ENCODE data around the gene RCSD1. TPM values are rescaled to one million over a fixed set of nuclear protein-coding genes. Genes with fewer than 3 reads are reported as not detected.

RCSD1 gene
- total and polyA plus RNA-seq, 2 donors from 2014 or later: 3.9 to 18.3 TPM

DNA sequence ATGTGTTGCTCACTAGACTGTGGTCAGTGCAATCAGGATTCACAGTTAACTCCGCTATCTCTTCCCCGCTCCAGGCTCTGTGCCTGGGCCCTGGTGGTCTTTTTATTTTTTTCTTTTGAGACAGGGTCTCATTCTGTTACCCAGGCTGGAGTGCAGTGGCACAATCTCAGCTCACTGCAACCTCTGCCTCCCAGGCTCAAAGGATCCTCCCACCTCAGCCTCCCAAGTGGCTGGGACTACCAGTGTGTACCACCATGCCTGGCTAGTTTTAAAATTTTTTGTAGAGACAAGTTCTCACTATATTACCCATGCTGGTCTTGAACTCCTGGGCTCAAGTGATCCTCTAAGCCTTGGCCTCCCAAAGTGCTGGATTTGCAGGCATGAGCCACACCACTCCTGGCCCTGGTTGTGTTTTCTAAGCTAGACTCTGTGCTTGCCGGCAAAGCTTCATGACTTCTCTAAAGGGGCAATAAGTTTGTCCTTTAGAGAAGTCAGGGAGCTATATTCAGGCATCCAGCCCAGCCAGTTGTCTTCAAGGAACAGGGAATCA lies 1.4 kb downstream of the RCSD1 start:
- no peaks in the 10 kb centered on the region for H3K36me3 ChIP-seq (ENCODE audit: control insufficient read depth in 2 of 3, insufficient read depth in 3 of 3, low read length in 3 of 3)
- H3K4me3 ChIP-seq (ENCODE audit: low read length in 3 of 3): peak overlapping the region in 2 of 3 donors; percentile 63 to 64
- H3K9ac ChIP-seq (ENCODE audit: low read length in 3 of 3): no peak overlapping the region
- H3K4me1 ChIP-seq (ENCODE audit: control insufficient read depth in 2 of 3, insufficient read depth in 2 of 3, low read depth in 1 of 3, low read length in 3 of 3): peaks cover 0 to 13% (median 0%) of the 10 kb centered on the region in 3 donors
- FAIRE-seq (no peak), DNase-seq (no peak)
- H3K27ac ChIP-seq (ENCODE audit: low read depth in 2 of 2, low read length in 2 of 2): peak overlapping the region in 1 of 2 donors; percentile 19
- intact Hi-C loops (cut with DNase I): no loop called here
- TF ChIP-seq, protein P1, sequence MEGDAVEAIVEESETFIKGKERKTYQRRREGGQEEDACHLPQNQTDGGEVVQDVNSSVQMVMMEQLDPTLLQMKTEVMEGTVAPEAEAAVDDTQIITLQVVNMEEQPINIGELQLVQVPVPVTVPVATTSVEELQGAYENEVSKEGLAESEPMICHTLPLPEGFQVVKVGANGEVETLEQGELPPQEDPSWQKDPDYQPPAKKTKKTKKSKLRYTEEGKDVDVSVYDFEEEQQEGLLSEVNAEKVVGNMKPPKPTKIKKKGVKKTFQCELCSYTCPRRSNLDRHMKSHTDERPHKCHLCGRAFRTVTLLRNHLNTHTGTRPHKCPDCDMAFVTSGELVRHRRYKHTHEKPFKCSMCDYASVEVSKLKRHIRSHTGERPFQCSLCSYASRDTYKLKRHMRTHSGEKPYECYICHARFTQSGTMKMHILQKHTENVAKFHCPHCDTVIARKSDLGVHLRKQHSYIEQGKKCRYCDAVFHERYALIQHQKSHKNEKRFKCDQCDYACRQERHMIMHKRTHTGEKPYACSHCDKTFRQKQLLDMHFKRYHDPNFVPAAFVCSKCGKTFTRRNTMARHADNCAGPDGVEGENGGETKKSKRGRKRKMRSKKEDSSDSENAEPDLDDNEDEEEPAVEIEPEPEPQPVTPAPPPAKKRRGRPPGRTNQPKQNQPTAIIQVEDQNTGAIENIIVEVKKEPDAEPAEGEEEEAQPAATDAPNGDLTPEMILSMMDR (IDR thresholded peaks at IDR 0.05; ENCODE audit: borderline replicate concordance, extremely low read depth, insufficient read depth): no peak
- H3K27me3 ChIP-seq (ENCODE audit: control insufficient read depth, insufficient read depth, low read length): no peaks in the 10 kb centered on the region
- no peaks in the 10 kb centered on the region for H3K9me3 ChIP-seq (ENCODE audit: control insufficient read depth in 2 of 3, insufficient read depth in 1 of 3, low read length in 3 of 3)

DNA sequence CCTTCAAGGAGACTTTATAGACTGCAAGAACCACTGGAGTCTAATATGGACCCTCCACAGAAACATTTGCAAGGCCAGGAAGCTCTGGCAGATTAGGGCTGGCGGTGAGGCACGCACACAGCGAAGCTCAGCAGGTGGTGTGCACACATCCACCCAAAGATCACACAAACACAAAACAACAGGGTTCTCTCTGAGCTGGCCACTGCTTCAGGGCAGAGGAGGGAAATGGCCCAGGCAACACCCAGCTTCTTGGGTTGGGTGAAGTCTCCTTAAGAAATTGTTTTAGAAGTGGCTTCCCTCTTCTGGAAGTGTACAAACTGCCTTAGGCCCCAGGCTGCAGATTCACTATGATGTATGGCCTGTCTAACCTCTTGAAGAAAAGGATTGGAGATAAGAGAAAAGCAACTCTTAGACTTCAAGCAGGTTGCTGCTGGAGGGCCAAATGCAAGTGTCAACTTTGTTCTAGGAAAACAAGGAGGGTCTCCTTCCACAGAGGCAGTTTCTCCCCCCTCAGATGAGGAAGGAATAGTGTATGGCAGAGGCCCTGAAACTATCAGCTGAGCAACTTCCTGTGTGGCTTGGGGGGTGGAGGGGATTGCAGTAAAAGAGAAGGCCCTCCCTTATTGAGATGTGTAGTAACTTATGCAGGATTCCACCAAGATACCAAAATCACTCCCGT lies 2.0 kb downstream of the RCSD1 start:
- TF ChIP-seq, protein P1 (IDR thresholded peaks at IDR 0.05; ENCODE audit: borderline replicate concordance, extremely low read depth, insufficient read depth): no peak
- Histone ChIP-seq H3K4me1 (ENCODE audit: control insufficient read depth in 2 of 3, insufficient read depth in 2 of 3, low read depth in 1 of 3, low read length in 3 of 3) (peaks cover 0 to 15% (median 0%) of the 10 kb centered on the region in 3 donors), H3K27me3 (ENCODE audit: control insufficient read depth, insufficient read depth, low read length) (no peaks in the 10 kb centered on the region), H3K9me3 (ENCODE audit: control insufficient read depth in 2 of 3, insufficient read depth in 1 of 3, low read length in 3 of 3) (no peaks in the 10 kb centered on the region), H3K27ac (ENCODE audit: low read depth in 2 of 2, low read length in 2 of 2) (peak overlapping the region in 1 of 2 donors; percentile 19), H3K9ac (ENCODE audit: low read length in 3 of 3) (no peak overlapping the region), H3K4me3 (ENCODE audit: low read length in 3 of 3) (peak overlapping the region in 1 of 3 donors; percentile 63), H3K36me3 (ENCODE audit: control insufficient read depth in 2 of 3, insufficient read depth in 3 of 3, low read length in 3 of 3) (no peaks in the 10 kb centered on the region)
- FAIRE-seq: no peak
- intact Hi-C loops (cut with DNase I): no loop called here
- no peak for DNase-seq

DNA sequence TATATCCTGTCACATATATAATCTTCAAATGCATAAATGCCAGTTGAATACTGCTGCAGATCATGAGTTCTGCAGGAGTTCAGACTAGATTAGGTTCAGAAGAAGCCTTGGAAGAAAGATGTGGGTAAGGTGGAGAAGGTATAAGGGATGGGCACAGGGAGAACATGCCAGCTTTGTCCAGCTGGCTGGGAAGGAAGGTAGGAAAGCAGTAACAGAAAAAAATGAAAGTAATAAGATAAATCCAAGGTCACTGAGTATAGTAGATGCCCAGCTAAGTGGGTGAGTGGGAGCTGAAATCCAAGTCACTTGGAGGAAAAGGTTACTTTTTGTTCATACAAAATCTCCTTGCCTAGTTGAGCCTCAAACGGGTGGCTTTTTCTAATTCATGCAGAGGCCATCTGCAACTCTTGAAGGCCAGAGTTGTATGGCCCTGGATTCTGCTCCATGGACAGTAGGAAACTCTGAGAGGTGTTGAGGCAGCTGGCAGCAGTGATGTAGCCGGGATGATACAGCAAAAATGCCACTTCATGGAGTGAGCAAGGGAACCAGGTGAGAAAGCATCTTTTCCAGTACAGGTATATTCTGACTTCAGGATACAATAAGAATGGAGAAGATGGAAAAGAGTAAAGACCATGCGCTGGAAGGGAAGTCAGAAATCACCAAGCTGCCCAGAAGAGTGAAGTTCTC lies 3.4 kb downstream of the RCSD1 start:
- H3K9me3 ChIP-seq (ENCODE audit: control insufficient read depth in 2 of 3, insufficient read depth in 1 of 3, low read length in 3 of 3): no peaks in the 10 kb centered on the region
- FAIRE-seq: no peak
- no peak overlapping the region for H3K9ac ChIP-seq (ENCODE audit: low read length in 3 of 3)
- H3K36me3 ChIP-seq (ENCODE audit: control insufficient read depth in 2 of 3, insufficient read depth in 3 of 3, low read length in 3 of 3): no peaks in the 10 kb centered on the region
- H3K4me3 ChIP-seq (ENCODE audit: low read length in 3 of 3): no peak overlapping the region
- H3K27me3 ChIP-seq (ENCODE audit: control insufficient read depth, insufficient read depth, low read length): no peaks in the 10 kb centered on the region
- TF ChIP-seq, protein P1 (IDR thresholded peaks at IDR 0.05; ENCODE audit: borderline replicate concordance, extremely low read depth, insufficient read depth): no peak
- intact Hi-C loops (cut with DNase I): no loop called here
- no peak for DNase-seq
- no peak overlapping the region for H3K27ac ChIP-seq (ENCODE audit: low read depth in 2 of 2, low read length in 2 of 2)
- peaks cover 0 to 14% (median 0%) of the 10 kb centered on the region in 3 donors for H3K4me1 ChIP-seq (ENCODE audit: control insufficient read depth in 2 of 3, insufficient read depth in 2 of 3, low read depth in 1 of 3, low read length in 3 of 3)

All from kidney (tissue), 14 donors.